Brain microvascular endothelial cell (primary cell): ENCODE data around the gene RPL41.

Experiments
- DNase-seq: peaks from one replicate; pipeline ENCODE4 v3.0.0-alpha.2; 2020
- H3K27ac ChIP-seq: fragments of 250-450 bp; sonication (Bioruptor Pico); 2 replicates; pipeline ENCODE4 v1.5.1; 2020; ENCODE audit warnings: mild to moderate bottlenecking, moderate library complexity
- H3K27me3 ChIP-seq: fragments of 250-450 bp; sonication (Bioruptor Pico); replicated peaks from 2 replicates; pipeline ENCODE4 v1.5.1; 2020; ENCODE audit warnings: mild to moderate bottlenecking
- H3K36me3 ChIP-seq: fragments of 250-450 bp; sonication (Bioruptor Pico); replicated peaks from 2 replicates; pipeline ENCODE4 v1.5.1; 2020; ENCODE audit warnings: mild to moderate bottlenecking
- H3K4me3 ChIP-seq: 2 replicates; pipeline ENCODE4 v1.5.1; 2011; ENCODE audit warnings: low read depth, mild to moderate bottlenecking, control low read depth, low read length, moderate library complexity
- CTCF ChIP-seq: IDR thresholded peaks from 2 replicates; pipeline ENCODE4 v1.5.1; 2011; ENCODE audit warnings: low read depth, mild to moderate bottlenecking, moderate library complexity, low read length, control low read depth, inconsistent platforms; ENCODE audit errors: missing control alignments
- in situ Hi-C: cut with HindIII; loops from 2 replicates; pipeline ENCODE4 v1.10.0; 2017; ENCODE audit warnings: low sequenced_read_pairs, low pct_ligation_motif_present

The RPL41 gene

GRCh38 chr12:56079723-56080555 lies 36.5 kb upstream of the RPL41 start, which contains the start of gene ERBB3:
Gene ERBB3 (plus strand): TSS chr12:56080165. CDS start chr12:56080301, 136 bp downstream.
- H3K27ac ChIP-seq: no peak within 1 kb of the TSS
- H3K27me3 ChIP-seq: peaks cover 10% of the 10 kb centered on the region
- DNase-seq: peak; percentile 74
- TF ChIP-seq CTCF: peak; percentile 6
- in situ Hi-C loops: no loop called here
- H3K36me3 ChIP-seq: no peaks in the 10 kb centered on the region
- peak within 1 kb of the TSS; percentile 61 for H3K4me3 ChIP-seq

- no peak for DNase-seq
- Histone ChIP-seq H3K36me3 (no peaks in the 10 kb centered on the region), H3K27me3 (peaks cover 10% of the 10 kb centered on the region), H3K4me3 (peak overlapping the region; percentile 61), H3K27ac (no peak overlapping the region)
- no peak for TF ChIP-seq CTCF
- in situ Hi-C loops: no loop called here
Measured at GRCh38 chr12:56080556-56081138, 35.8 kb upstream of the RPL41 start.

- Histone ChIP-seq H3K36me3 (no peaks in the 10 kb centered on the region), H3K27me3 (peaks cover 10% of the 10 kb centered on the region), H3K27ac (no peak overlapping the region), H3K4me3 (no peak overlapping the region)
- DNase-seq: no peak
- no peak for TF ChIP-seq CTCF
- in situ Hi-C loops: no loop called here
Measured at GRCh38 chr12:56081393-56082347, 34.8 kb upstream of the RPL41 start.

- in situ Hi-C loops: no loop called here
Measured at GRCh38 chr12:56082382-56082781, 34.1 kb upstream of the RPL41 start.

More at GRCh38 chr12:56082382-56082781, 34.1 kb upstream of the RPL41 start:
- TF ChIP-seq CTCF: no peak
- Histone ChIP-seq H3K27ac (no peak overlapping the region), H3K4me3 (no peak overlapping the region), H3K36me3 (no peaks in the 10 kb centered on the region), H3K27me3 (peaks cover 10% of the 10 kb centered on the region)
- DNase-seq: no peak
